Effector memory CD4-positive, alpha-beta T cell (primary cell): ENCODE results near the gene PLCB4.

ENCODE experiments used
- DNase-seq, 3 donors: peaks; one replicate each; pipeline ENCODE4 v3.0.0-alpha.2; 2020
- H3K27ac ChIP-seq: 2 replicates; pipeline ENCODE4 v1.7.0; 2013; ENCODE audit warnings: mild to moderate bottlenecking, low read length, moderate library complexity; ENCODE audit not compliant: insufficient read depth, poor library complexity, severe bottlenecking
- H3K27me3 ChIP-seq: replicated peaks from 2 replicates; pipeline ENCODE4 v1.7.0; 2013; ENCODE audit warnings: mild to moderate bottlenecking, low read length; ENCODE audit not compliant: insufficient read depth, control insufficient read depth, poor library complexity, severe bottlenecking
- H3K36me3 ChIP-seq: 2 replicates; pipeline ENCODE4 v1.7.0; 2013; ENCODE audit warnings: mild to moderate bottlenecking, low read length, moderate library complexity; ENCODE audit not compliant: control insufficient read depth, insufficient read depth
- H3K4me1 ChIP-seq: 2 replicates; pipeline ENCODE4 v1.7.0; 2013; ENCODE audit warnings: low read length, mild to moderate bottlenecking; ENCODE audit not compliant: control insufficient read depth, insufficient read depth, poor library complexity, severe bottlenecking
- H3K4me3 ChIP-seq: 2 replicates; pipeline ENCODE4 v1.7.0; 2013; ENCODE audit warnings: low read length, low read depth, mild to moderate bottlenecking; ENCODE audit not compliant: insufficient read depth, poor library complexity, severe bottlenecking
- H3K9me3 ChIP-seq: 2 replicates; pipeline ENCODE4 v1.7.0; 2013; ENCODE audit warnings: mild to moderate bottlenecking, low read length, moderate library complexity; ENCODE audit not compliant: control insufficient read depth

Gene PLCB4

DNA sequence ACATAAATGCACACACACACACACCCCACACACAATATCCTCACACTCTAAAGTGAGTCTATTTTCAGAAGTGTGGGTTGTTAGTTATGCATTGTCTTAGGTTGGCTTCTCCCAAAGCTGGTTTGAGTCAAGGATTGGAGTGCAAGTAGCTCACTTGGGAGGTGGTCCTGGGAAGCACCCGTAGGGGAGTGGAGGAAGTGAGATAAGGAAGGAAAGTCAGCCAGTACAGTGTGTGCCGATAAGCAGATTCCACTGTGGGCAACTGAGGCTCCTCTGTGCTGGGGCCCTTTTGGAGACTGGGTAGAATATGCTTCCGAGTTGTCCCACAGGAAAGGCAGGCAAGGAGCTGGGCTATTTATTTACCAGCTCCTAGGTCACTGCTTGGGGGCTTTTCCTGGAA, 67.2 kb downstream of the PLCB4 start:
- no peaks in the 10 kb centered on the region for H3K9me3 ChIP-seq
- H3K4me1 ChIP-seq: no peaks in the 10 kb centered on the region
- H3K4me3 ChIP-seq: no peak overlapping the region
- DNase-seq: no peak
- no peak overlapping the region for H3K27ac ChIP-seq
- H3K36me3 ChIP-seq: no peaks in the 10 kb centered on the region
- H3K27me3 ChIP-seq: no peaks in the 10 kb centered on the region

- H3K27ac ChIP-seq: no peak overlapping the region
- no peaks in the 10 kb centered on the region for H3K4me1 ChIP-seq
- no peaks in the 10 kb centered on the region for H3K36me3 ChIP-seq
- no peaks in the 10 kb centered on the region for H3K9me3 ChIP-seq
- H3K27me3 ChIP-seq: no peaks in the 10 kb centered on the region
- no peak overlapping the region for H3K4me3 ChIP-seq
- no peak for DNase-seq
Observed at GRCh38 chr20:9137001-9137400, 68.1 kb downstream of the PLCB4 start.

DNA sequence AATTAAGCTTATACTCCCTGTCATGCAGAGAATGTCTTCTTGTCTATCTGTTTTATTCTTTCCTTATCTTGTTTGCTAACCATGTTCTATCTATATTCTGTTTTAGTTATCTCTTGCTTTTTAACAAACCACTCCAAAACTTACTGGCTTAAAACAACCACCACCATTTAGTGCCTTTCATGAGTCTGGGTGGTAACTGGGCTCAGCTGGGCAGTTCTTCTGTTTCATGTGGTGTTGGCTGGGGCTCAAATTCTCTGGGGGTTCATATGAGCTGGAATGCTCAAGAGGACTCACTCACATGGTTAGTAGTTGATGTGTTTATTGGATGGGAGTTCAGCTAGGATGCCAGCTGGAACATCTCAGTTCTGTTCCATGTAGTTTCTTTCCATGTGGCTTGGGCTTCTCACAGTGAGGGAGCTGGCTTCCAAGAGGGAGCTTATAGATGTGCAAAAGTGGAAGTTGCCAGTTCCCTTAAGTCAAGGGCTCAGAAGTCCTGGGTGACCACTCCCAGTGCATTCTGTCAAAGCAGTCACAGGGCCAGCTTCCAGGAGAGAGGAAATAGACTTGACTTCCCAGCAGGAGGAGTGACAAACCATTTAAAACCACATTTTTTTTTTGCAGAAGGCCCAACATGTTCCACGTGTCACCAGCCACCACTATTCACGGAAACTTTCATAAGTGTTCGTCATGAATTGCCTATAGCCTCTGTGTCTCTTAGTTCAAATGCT, 70.4 kb downstream of the PLCB4 start:
- no peaks in the 10 kb centered on the region for H3K9me3 ChIP-seq
- no peaks in the 10 kb centered on the region for H3K27me3 ChIP-seq
- no peak for DNase-seq
- H3K4me1 ChIP-seq: no peaks in the 10 kb centered on the region
- H3K4me3 ChIP-seq: no peak overlapping the region
- H3K36me3 ChIP-seq: no peaks in the 10 kb centered on the region
- no peak overlapping the region for H3K27ac ChIP-seq

- no peaks in the 10 kb centered on the region for H3K36me3 ChIP-seq
- H3K27ac ChIP-seq: no peak overlapping the region
- no peak for DNase-seq
- no peaks in the 10 kb centered on the region for H3K27me3 ChIP-seq
- no peaks in the 10 kb centered on the region for H3K4me1 ChIP-seq
- no peaks in the 10 kb centered on the region for H3K9me3 ChIP-seq
- H3K4me3 ChIP-seq: no peak overlapping the region
Observed at GRCh38 chr20:9140162-9140760, 71.4 kb downstream of the PLCB4 start.

- Histone ChIP-seq H3K27me3 (no peaks in the 10 kb centered on the region), H3K4me1 (no peaks in the 10 kb centered on the region), H3K27ac (no peak overlapping the region), H3K36me3 (no peaks in the 10 kb centered on the region), H3K9me3 (no peaks in the 10 kb centered on the region), H3K4me3 (no peak overlapping the region)
- no peak for DNase-seq
Observed at GRCh38 chr20:9141070-9141469, 72.2 kb downstream of the PLCB4 start.

- H3K4me3 ChIP-seq: no peak overlapping the region
- H3K4me1 ChIP-seq: no peaks in the 10 kb centered on the region
- no peaks in the 10 kb centered on the region for H3K9me3 ChIP-seq
- H3K27ac ChIP-seq: no peak overlapping the region
- no peak for DNase-seq
- no peaks in the 10 kb centered on the region for H3K36me3 ChIP-seq
- no peaks in the 10 kb centered on the region for H3K27me3 ChIP-seq
Observed at GRCh38 chr20:9141921-9142320, 73.0 kb downstream of the PLCB4 start.

DNA sequence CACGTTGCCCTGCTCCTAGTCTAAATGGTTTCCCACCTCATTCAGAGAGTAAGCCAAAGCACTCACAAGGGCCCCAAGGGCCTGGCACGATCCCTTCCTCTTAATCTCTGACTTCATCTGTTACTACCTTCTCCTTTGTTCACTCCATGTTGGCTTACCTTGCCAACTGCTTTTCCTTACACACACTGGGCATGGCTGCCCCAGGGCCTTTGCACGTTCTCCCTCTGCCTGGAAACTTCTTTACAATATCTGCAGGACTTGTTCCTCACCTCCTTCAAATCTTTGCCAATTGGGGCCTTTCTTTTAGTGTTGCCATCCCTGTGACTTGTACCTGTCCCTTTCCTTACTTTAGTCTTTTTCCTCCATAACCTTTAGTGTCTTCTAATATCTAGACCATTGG, 73.9 kb downstream of the PLCB4 start:
- no peak overlapping the region for H3K27ac ChIP-seq
- no peaks in the 10 kb centered on the region for H3K4me1 ChIP-seq
- H3K36me3 ChIP-seq: no peaks in the 10 kb centered on the region
- no peak overlapping the region for H3K4me3 ChIP-seq
- H3K27me3 ChIP-seq: no peaks in the 10 kb centered on the region
- DNase-seq: no peak
- no peaks in the 10 kb centered on the region for H3K9me3 ChIP-seq

- no peaks in the 10 kb centered on the region for H3K27me3 ChIP-seq
- no peak overlapping the region for H3K27ac ChIP-seq
Observed at GRCh38 chr20:9143926-9144325, 75.0 kb downstream of the PLCB4 start.

GRCh38 chr20:9144643-9145042, 75.8 kb downstream of the PLCB4 start:
- DNase-seq: no peak
- Histone ChIP-seq H3K4me1 (no peaks in the 10 kb centered on the region), H3K27ac (no peak overlapping the region), H3K36me3 (no peaks in the 10 kb centered on the region), H3K27me3 (no peaks in the 10 kb centered on the region), H3K9me3 (no peaks in the 10 kb centered on the region), H3K4me3 (no peak overlapping the region)

More at GRCh38 chr20:9143926-9144325, 75.0 kb downstream of the PLCB4 start:
- H3K9me3 ChIP-seq: no peaks in the 10 kb centered on the region
- no peak for DNase-seq
- no peak overlapping the region for H3K4me3 ChIP-seq
- H3K4me1 ChIP-seq: no peaks in the 10 kb centered on the region
- H3K36me3 ChIP-seq: no peaks in the 10 kb centered on the region

GRCh38 chr20:9145142-9145541, 76.3 kb downstream of the PLCB4 start:
- Histone ChIP-seq H3K27ac (no peak overlapping the region), H3K9me3 (no peaks in the 10 kb centered on the region), H3K27me3 (no peaks in the 10 kb centered on the region), H3K4me1 (no peaks in the 10 kb centered on the region), H3K4me3 (no peak overlapping the region), H3K36me3 (no peaks in the 10 kb centered on the region)
- no peak for DNase-seq
